ENCODE measurements around the gene CLCNKA. TPM values are rescaled to one million over a fixed set of nuclear protein-coding genes. Genes with fewer than 3 reads are reported as not detected.

CLCNKA gene
- total and polyA plus RNA-seq, 2 of the 8 experiments (the other 6 are each of a cell fraction or from before 2014, with no cell fraction given), result 0.95 to 2.0 TPM

DNA sequence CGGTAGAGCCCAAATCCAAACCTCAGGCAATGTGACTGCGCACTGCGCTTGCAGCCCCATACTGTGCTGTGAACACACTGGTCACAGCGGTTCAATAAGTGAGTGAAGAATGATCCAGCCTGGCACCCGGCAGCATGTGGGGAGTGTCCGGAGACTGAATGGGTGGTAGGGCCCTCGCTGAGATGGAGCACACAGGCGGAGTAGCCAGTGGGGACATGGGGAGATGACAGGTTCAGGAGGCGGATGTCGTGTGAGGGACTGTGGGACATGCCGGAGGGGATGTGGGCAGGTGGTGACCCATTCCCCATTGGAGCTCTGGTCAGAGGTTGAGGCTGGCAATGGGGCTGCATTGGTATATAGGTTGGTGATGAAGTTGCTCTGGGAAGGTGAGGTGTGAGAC lies 12.2 kb upstream of the CLCNKA start:
- Histone ChIP-seq H2BK20ac (ENCODE audit: low read length) (peak overlapping the region; percentile 66; the same call in 1 of the 2 replicates), H2BK12ac (ENCODE audit: low read depth, low read length) (peak overlapping the region; percentile 94), H3K4me2 (ENCODE audit: insufficient read depth in 1 of 2, low read depth in 2 of 2, low read length in 2 of 2) (no peak overlapping the region), H3K4me1 (replicated peaks in 1 of 4; ENCODE audit: control insufficient read depth in 3 of 4, insufficient read depth in 4 of 4, low read length in 3 of 4) (peaks cover 5 to 19% (median 13%) of the 10 kb centered on the region in 4 experiments), H2AFZ (ENCODE audit: low read length) (no peak overlapping the region), H3K36me3 (ENCODE audit: control insufficient read depth in 2 of 4, insufficient read depth in 4 of 4, low read length in 3 of 4) (no peaks in the 10 kb centered on the region), H2AK5ac (ENCODE audit: low read depth, low read length) (peak overlapping the region; percentile 39; the same call in 1 of the 2 replicates), H3K79me1 (ENCODE audit: low read depth, low read length) (no peaks in the 10 kb centered on the region), H3K23ac (ENCODE audit: insufficient read length) (no peak overlapping the region), H3K79me2 (ENCODE audit: control insufficient read depth in 1 of 2, insufficient read depth in 2 of 2, low read length in 2 of 2) (no peaks in the 10 kb centered on the region), H3K14ac (ENCODE audit: insufficient read length) (no peak overlapping the region), H4K91ac (replicated peaks; ENCODE audit: insufficient read length, low read length) (no peak overlapping the region), H4K5ac (ENCODE audit: insufficient read length, low read depth, low read length) (no peak overlapping the region), H2BK5ac (ENCODE audit: low read depth, low read length) (peak overlapping the region; percentile 37; the same call in 1 of the 2 replicates), H3K9me3 (ENCODE audit: insufficient read depth in 2 of 2, low read depth in 1 of 2, low read length in 1 of 2) (no peaks in the 10 kb centered on the region), H3K23me2 (ENCODE audit: low read depth, low read length) (no peaks in the 10 kb centered on the region; the same call in 1 of the 2 replicates), H2BK15ac (ENCODE audit: low read length) (peak overlapping the region; percentile 84; the same call in 1 of the 2 replicates), H3K18ac (ENCODE audit: extremely low read depth, low read length) (no peak overlapping the region), H3K4ac (replicated peaks; ENCODE audit: insufficient read length, low read depth, low read length) (no peak overlapping the region), H3K56ac (replicated peaks; ENCODE audit: insufficient read length, low read depth, low read length) (no peak overlapping the region), H4K20me1 (replicated peaks in 1 of 2; ENCODE audit: control insufficient read depth in 1 of 2, insufficient read depth in 2 of 2, low read length in 2 of 2) (no peaks in the 10 kb centered on the region), H3K4me3 (ENCODE audit: extremely low read depth in 1 of 4, insufficient read depth in 2 of 4, low read depth in 3 of 4, low read length in 4 of 4) (no peak overlapping the region), H4K8ac (ENCODE audit: extremely low read depth, insufficient read depth, low read length) (no peak overlapping the region), H2BK120ac (replicated peaks; ENCODE audit: low read depth, low read length) (no peak overlapping the region), H3K27ac (ENCODE audit: low read depth, low read length) (no peak overlapping the region), H3K9ac (replicated peaks in 1 of 4; ENCODE audit: extremely low read depth in 1 of 4, low read depth in 3 of 4, low read length in 3 of 4) (no peak overlapping the region), H3K27me3 (replicated peaks in 1 of 4; ENCODE audit: control insufficient read depth in 3 of 4, extremely low read depth in 1 of 4, insufficient read depth in 3 of 4, low read length in 3 of 4) (no peaks in the 10 kb centered on the region; a peak in 1 of 7 replicates)
- FAIRE-seq, result no peak
- WGBS, 2 experiments (ENCODE audit: extremely low coverage in 1 of 2, insufficient coverage in 1 of 2, insufficient read length in 1 of 2, insufficient replicate concordance in 2 of 2, low coverage in 1 of 2, low lambda C conversion rate in 2 of 2, missing lambda C conversion rate in 1 of 2), result 93% methylated on average over 11 of the region's 11 CpGs; no CpG with 5 or more reads in 1 of the 2 experiments
- ChIA-PET CTCF (ENCODE audit: partially characterized antibody) (interaction anchor here (0.6 to 8.9 kb wide), 35 partner anchors 8 to 218 kb away, joined by 3 to 74 read pairs (median 5); partner anchors contain the start of genes CLCNKA, CLCNKB, FAM131C and HSPB7), POLR2A (ENCODE audit: partially characterized antibody) (no interaction called here)
- no peak for DNase-seq (ENCODE audit: low read depth in 1 of 2, low spot score in 2 of 2)
- TF ChIP-seq HDAC2 (IDR thresholded peaks at IDR 0.05; ENCODE audit: borderline replicate concordance in 1 of 2, low read depth in 2 of 2, low read length in 2 of 2), result no peak
